Fibroblast of skin of back (primary cell): ENCODE results near the gene NARS2.
A peak's percentile ranks its signal among the peaks of the same experiment; 100 is the strongest.
"Not testable (repeated sequence)": the region's sequence is repeated elsewhere in the genome, so short reads cannot be mapped to it uniquely, and the experiment has no call there.

Experiments
- DNase-seq: peaks from one replicate; pipeline ENCODE4 v3.0.0-alpha.2; 2013

The NARS2 gene

GRCh38 chr11:78542007-78542406 lies 32.7 kb downstream of the NARS2 start:
- DNase-seq, result no peak

GRCh38 chr11:78541537-78541936 lies 33.1 kb downstream of the NARS2 start:
- no peak for DNase-seq

- no peak for DNase-seq
Measured at GRCh38 chr11:78540256-78540655, 34.4 kb downstream of the NARS2 start.

GRCh38 chr11:78539506-78539905 lies 35.2 kb downstream of the NARS2 start:
- DNase-seq, result no peak

GRCh38 chr11:78536933-78537332 lies 37.7 kb downstream of the NARS2 start:
- DNase-seq, result no peak

GRCh38 chr11:78535920-78536319 lies 38.7 kb downstream of the NARS2 start:
- DNase-seq, result no peak

GRCh38 chr11:78535027-78535426 lies 39.6 kb downstream of the NARS2 start:
- DNase-seq, result no peak

GRCh38 chr11:78533399-78533798 lies 41.3 kb downstream of the NARS2 start:
- DNase-seq, result no peak

GRCh38 chr11:78532991-78533390 lies 41.7 kb downstream of the NARS2 start:
- DNase-seq, result no peak

- DNase-seq, result no peak
Measured at GRCh38 chr11:78526497-78527146, 48.0 kb downstream of the NARS2 start.

GRCh38 chr11:78525720-78526119 lies 48.9 kb downstream of the NARS2 start:
- no peak for DNase-seq

- DNase-seq, result no peak
Measured at GRCh38 chr11:78520230-78520629, 54.4 kb downstream of the NARS2 start.

GRCh38 chr11:78516281-78516680 lies 58.4 kb downstream of the NARS2 start:
- no peak for DNase-seq

GRCh38 chr11:78514922-78515502 lies 59.7 kb downstream of the NARS2 start:
- no peak for DNase-seq

GRCh38 chr11:78513085-78513484 lies 61.6 kb downstream of the NARS2 start:
- DNase-seq, result not testable (repeated sequence)

- no peak for DNase-seq
Measured at GRCh38 chr11:78510597-78510996, 64.1 kb downstream of the NARS2 start.

GRCh38 chr11:78510025-78510596 lies 64.6 kb downstream of the NARS2 start:
- DNase-seq, result no peak

- DNase-seq, result no peak
Measured at GRCh38 chr11:78504708-78505107, 70.0 kb downstream of the NARS2 start.

GRCh38 chr11:78504181-78504580 lies 70.5 kb downstream of the NARS2 start:
- DNase-seq, result no peak

GRCh38 chr11:78499971-78500370 lies 74.7 kb downstream of the NARS2 start:
- DNase-seq, result peak; percentile 4

- DNase-seq, result no peak
Measured at GRCh38 chr11:78497293-78497692, 77.4 kb downstream of the NARS2 start.

GRCh38 chr11:78493413-78493975 lies 81.2 kb downstream of the NARS2 start:
- no peak for DNase-seq

- no peak for DNase-seq
Measured at GRCh38 chr11:78492973-78493372, 81.7 kb downstream of the NARS2 start.

GRCh38 chr11:78489184-78489583 lies 85.5 kb downstream of the NARS2 start:
- DNase-seq, result no peak
